ENCODE measurements around the gene PRDM5. TPM values are rescaled to one million over a fixed set of nuclear protein-coding genes. Genes with fewer than 3 reads are reported as not detected.

Gene PRDM5
- total RNA-seq, 1 experiment from 2014 or later: 7.1 TPM

DNA sequence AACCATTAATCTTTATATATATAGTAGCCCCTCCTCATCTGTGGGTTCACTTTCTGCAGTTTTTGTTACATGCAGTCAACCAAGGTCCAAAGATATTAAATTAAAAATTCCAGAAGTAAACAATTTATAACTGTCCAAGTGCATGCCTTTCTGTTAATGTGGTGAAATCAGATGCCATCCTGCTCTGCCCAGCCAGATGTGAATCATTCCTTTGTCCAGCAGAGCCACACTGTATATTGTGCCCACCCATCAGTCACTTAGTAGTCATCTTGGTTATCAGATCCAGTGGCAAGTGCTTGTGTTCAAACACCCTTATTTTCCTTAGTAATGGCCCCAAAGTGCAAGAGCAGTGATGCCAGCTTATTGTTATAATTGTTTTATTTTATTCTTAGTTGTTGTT lies 17.2 kb upstream of the PRDM5 start:
- no peaks in the 10 kb centered on the region for H3K4me1 ChIP-seq (ENCODE audit: insufficient read depth, low read length, poor library complexity, severe bottlenecking)
- H3K4me3 ChIP-seq (ENCODE audit: low read depth, low read length, poor library complexity, severe bottlenecking): no peak overlapping the region
- H3K9me3 ChIP-seq (ENCODE audit: low read depth, low read length, poor library complexity, severe bottlenecking): no peaks in the 10 kb centered on the region
- H3K27ac ChIP-seq (ENCODE audit: low read depth, low read length, poor library complexity, severe bottlenecking): no peak overlapping the region
- no peaks in the 10 kb centered on the region for H3K27me3 ChIP-seq (replicated peaks; ENCODE audit: insufficient read depth, low read depth, low read length, poor library complexity)
- ChIA-PET POLR2A (ENCODE audit: low non-redundant PET) (no interaction called here), CTCF (no interaction called here)
- TF ChIP-seq, protein P1, sequence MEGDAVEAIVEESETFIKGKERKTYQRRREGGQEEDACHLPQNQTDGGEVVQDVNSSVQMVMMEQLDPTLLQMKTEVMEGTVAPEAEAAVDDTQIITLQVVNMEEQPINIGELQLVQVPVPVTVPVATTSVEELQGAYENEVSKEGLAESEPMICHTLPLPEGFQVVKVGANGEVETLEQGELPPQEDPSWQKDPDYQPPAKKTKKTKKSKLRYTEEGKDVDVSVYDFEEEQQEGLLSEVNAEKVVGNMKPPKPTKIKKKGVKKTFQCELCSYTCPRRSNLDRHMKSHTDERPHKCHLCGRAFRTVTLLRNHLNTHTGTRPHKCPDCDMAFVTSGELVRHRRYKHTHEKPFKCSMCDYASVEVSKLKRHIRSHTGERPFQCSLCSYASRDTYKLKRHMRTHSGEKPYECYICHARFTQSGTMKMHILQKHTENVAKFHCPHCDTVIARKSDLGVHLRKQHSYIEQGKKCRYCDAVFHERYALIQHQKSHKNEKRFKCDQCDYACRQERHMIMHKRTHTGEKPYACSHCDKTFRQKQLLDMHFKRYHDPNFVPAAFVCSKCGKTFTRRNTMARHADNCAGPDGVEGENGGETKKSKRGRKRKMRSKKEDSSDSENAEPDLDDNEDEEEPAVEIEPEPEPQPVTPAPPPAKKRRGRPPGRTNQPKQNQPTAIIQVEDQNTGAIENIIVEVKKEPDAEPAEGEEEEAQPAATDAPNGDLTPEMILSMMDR (conservative IDR thresholded peaks at IDR 0.05; ENCODE audit: low read depth, low read length): no peak
- no peak for TF ChIP-seq EZH2 (IDR thresholded peaks at IDR 0.05; ENCODE audit: borderline replicate concordance, low read depth, low read length, poor library complexity, severe bottlenecking)
- intact Hi-C loops (cut with micrococcal nuclease; ENCODE audit: unreplicated experiment): no loop called here
- no TSS peak for BruUV-seq (replicated peaks)
- DNase-seq (ENCODE audit: low spot score): no peak
- no peaks in the 10 kb centered on the region for H3K36me3 ChIP-seq (ENCODE audit: insufficient read depth, low read length, poor library complexity, severe bottlenecking)

- BruUV-seq (replicated peaks): no TSS peak
- no peaks in the 10 kb centered on the region for H3K36me3 ChIP-seq (ENCODE audit: insufficient read depth, low read length, poor library complexity, severe bottlenecking)
- no peak for DNase-seq (ENCODE audit: low spot score)
- H3K27me3 ChIP-seq (replicated peaks; ENCODE audit: insufficient read depth, low read depth, low read length, poor library complexity): no peaks in the 10 kb centered on the region
- intact Hi-C loops (cut with micrococcal nuclease; ENCODE audit: unreplicated experiment): no loop called here
- CTCF ChIA-PET: no interaction called here
- H3K9me3 ChIP-seq (ENCODE audit: low read depth, low read length, poor library complexity, severe bottlenecking): no peaks in the 10 kb centered on the region
- POLR2A ChIA-PET (ENCODE audit: low non-redundant PET): no interaction called here
- TF ChIP-seq, protein P1 (conservative IDR thresholded peaks at IDR 0.05; ENCODE audit: low read depth, low read length): no peak
- TF ChIP-seq EZH2 (IDR thresholded peaks at IDR 0.05; ENCODE audit: borderline replicate concordance, low read depth, low read length, poor library complexity, severe bottlenecking): no peak
- no peaks in the 10 kb centered on the region for H3K4me1 ChIP-seq (ENCODE audit: insufficient read depth, low read length, poor library complexity, severe bottlenecking)
- no peak overlapping the region for H3K27ac ChIP-seq (ENCODE audit: low read depth, low read length, poor library complexity, severe bottlenecking)
- H3K4me3 ChIP-seq (ENCODE audit: low read depth, low read length, poor library complexity, severe bottlenecking): no peak overlapping the region
Measured at GRCh38 chr4:120929847-120930246, 7.3 kb upstream of the PRDM5 start.

- BruUV-seq (replicated peaks): no TSS peak
- TF ChIP-seq, protein P1 (conservative IDR thresholded peaks at IDR 0.05; ENCODE audit: low read depth, low read length): no peak
- TF ChIP-seq EZH2 (IDR thresholded peaks at IDR 0.05; ENCODE audit: borderline replicate concordance, low read depth, low read length, poor library complexity, severe bottlenecking): no peak
Measured at GRCh38 chr4:120927801-120928409, 5.4 kb upstream of the PRDM5 start.

More at GRCh38 chr4:120927801-120928409, 5.4 kb upstream of the PRDM5 start:
- H3K36me3 ChIP-seq (ENCODE audit: insufficient read depth, low read length, poor library complexity, severe bottlenecking): no peaks in the 10 kb centered on the region
- intact Hi-C loops (cut with micrococcal nuclease; ENCODE audit: unreplicated experiment): no loop called here
- H3K27me3 ChIP-seq (replicated peaks; ENCODE audit: insufficient read depth, low read depth, low read length, poor library complexity): no peaks in the 10 kb centered on the region
- ChIA-PET POLR2A (ENCODE audit: low non-redundant PET) (no interaction called here), CTCF (no interaction called here)
- no peaks in the 10 kb centered on the region for H3K4me1 ChIP-seq (ENCODE audit: insufficient read depth, low read length, poor library complexity, severe bottlenecking)
- H3K9me3 ChIP-seq (ENCODE audit: low read depth, low read length, poor library complexity, severe bottlenecking): no peaks in the 10 kb centered on the region
- no peak overlapping the region for H3K4me3 ChIP-seq (ENCODE audit: low read depth, low read length, poor library complexity, severe bottlenecking)
- H3K27ac ChIP-seq (ENCODE audit: low read depth, low read length, poor library complexity, severe bottlenecking): no peak overlapping the region
- DNase-seq (ENCODE audit: low spot score): no peak

All from A673 (cell line).